ENCODE results near the gene SURF2. TPM values are rescaled to one million over a fixed set of nuclear protein-coding genes. Genes with fewer than 3 reads are reported as not detected.

Gene SURF2
- polyA plus RNA-seq, 3 donors = 17.5 to 24.7 (median 17.6) TPM

DNA sequence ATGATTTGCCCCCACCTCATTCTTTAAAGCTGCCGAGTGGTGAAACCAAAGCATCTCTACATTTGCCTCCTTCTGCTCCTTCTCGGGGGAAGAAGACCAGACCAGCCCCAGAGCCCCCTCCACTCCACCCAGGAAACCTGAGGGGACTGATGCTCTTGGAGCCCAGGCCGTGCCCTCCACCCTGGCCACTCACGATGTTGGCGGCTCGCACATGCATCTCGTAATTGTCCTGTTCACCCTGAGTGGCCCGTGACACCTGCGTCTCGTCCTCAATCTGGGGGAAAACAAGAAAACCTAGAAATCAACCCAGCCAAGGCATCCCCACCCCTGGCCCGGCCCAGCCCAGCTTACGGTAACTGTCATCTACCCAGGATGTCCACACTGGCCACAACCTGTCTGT, 11.4 kb upstream of the SURF2 start:
- Histone ChIP-seq H2AFZ (ENCODE audit: insufficient read depth, low read depth, low read length, poor library complexity, severe bottlenecking) (no peak overlapping the region), H3K36me3 (replicated peaks in 1 of 2; ENCODE audit: control insufficient read depth in 1 of 2, insufficient read depth in 2 of 2, low read length in 2 of 2) (peaks cover 48 to 53% of the 10 kb centered on the region in 2 donors), H3K9ac (ENCODE audit: insufficient read depth, low read length, poor library complexity, severe bottlenecking) (no peak overlapping the region), H3K27me3 (ENCODE audit: control insufficient read depth in 2 of 2, insufficient read depth in 2 of 2, low read length in 2 of 2) (no peaks in the 10 kb centered on the region), H3K4me1 (ENCODE audit: control insufficient read depth in 1 of 2, insufficient read depth in 2 of 2, low read length in 2 of 2) (peaks cover 52 to 61% of the 10 kb centered on the region in 2 donors), H3K9me3 (replicated peaks in 1 of 2; ENCODE audit: control insufficient read depth in 1 of 2, insufficient read depth in 1 of 2, low read length in 2 of 2) (no peaks in the 10 kb centered on the region), H3K4me2 (replicated peaks; ENCODE audit: extremely low read depth, low read length, poor library complexity, severe bottlenecking) (no peak overlapping the region), H3K4me3 (replicated peaks in 1 of 3; ENCODE audit: low read depth in 2 of 3, low read length in 3 of 3) (no peak overlapping the region), H4K20me1 (ENCODE audit: insufficient read depth, low read length) (peaks cover 32% of the 10 kb centered on the region), H3K27ac (ENCODE audit: low read depth in 1 of 2, low read length in 2 of 2) (no peak overlapping the region), H3K79me2 (ENCODE audit: insufficient read depth, low read length) (peaks cover 51% of the 10 kb centered on the region)
- Mint-ChIP-seq H3K9me3 (peaks cover 0 to 6% (median 0%) of the 10 kb centered on the region in 7 donors), H3K36me3 (peaks cover 51 to 67% of the 10 kb centered on the region in 2 donors), H3K4me1 (peaks cover 53% of the 10 kb centered on the region), H3K27ac (no peak overlapping the region), H3K4me3 (no peak overlapping the region), H3K27me3 (ENCODE audit: low read depth in 3 of 3) (no peaks in the 10 kb centered on the region)
- no peak for DNase-seq
- intact Hi-C loops (cut with micrococcal nuclease) = loop anchor here in 1 of 2 donors (5.0 kb wide), 1 partner anchor 313 kb away; the partner anchor contains the start of gene GTF3C5
- TF ChIP-seq, protein P1, sequence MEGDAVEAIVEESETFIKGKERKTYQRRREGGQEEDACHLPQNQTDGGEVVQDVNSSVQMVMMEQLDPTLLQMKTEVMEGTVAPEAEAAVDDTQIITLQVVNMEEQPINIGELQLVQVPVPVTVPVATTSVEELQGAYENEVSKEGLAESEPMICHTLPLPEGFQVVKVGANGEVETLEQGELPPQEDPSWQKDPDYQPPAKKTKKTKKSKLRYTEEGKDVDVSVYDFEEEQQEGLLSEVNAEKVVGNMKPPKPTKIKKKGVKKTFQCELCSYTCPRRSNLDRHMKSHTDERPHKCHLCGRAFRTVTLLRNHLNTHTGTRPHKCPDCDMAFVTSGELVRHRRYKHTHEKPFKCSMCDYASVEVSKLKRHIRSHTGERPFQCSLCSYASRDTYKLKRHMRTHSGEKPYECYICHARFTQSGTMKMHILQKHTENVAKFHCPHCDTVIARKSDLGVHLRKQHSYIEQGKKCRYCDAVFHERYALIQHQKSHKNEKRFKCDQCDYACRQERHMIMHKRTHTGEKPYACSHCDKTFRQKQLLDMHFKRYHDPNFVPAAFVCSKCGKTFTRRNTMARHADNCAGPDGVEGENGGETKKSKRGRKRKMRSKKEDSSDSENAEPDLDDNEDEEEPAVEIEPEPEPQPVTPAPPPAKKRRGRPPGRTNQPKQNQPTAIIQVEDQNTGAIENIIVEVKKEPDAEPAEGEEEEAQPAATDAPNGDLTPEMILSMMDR (IDR thresholded peaks at IDR 0.05) = no peak
- 98% methylated on average over 12 of the region's 12 CpGs for WGBS (ENCODE audit: insufficient coverage)

DNA sequence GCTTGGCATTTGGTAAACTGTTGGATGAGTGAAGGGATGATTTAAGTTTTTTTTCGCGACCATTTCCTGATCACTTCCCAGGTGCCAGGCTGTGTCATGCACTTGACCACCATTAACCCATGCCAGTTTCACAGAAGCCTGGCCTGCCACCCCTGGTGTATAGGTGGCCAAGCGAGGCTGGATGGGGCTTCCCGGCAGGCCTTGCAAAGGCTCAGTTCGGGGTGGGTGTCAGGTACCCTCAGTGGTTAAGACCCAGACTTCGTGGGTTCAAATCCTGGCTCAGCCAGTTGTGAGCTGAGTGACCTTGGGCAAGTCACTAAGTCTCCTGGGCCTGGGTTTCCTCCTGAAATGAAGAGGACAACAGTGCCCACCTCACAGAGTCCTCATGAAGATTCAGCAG, 10.8 kb upstream of the SURF2 start:
- Histone ChIP-seq H2AFZ (ENCODE audit: insufficient read depth, low read depth, low read length, poor library complexity, severe bottlenecking) (no peak overlapping the region), H3K4me1 (ENCODE audit: control insufficient read depth in 1 of 2, insufficient read depth in 2 of 2, low read length in 2 of 2) (peaks cover 46 to 55% of the 10 kb centered on the region in 2 donors), H3K36me3 (replicated peaks in 1 of 2; ENCODE audit: control insufficient read depth in 1 of 2, insufficient read depth in 2 of 2, low read length in 2 of 2) (peaks cover 55 to 59% of the 10 kb centered on the region in 2 donors), H3K4me3 (replicated peaks in 1 of 3; ENCODE audit: low read depth in 2 of 3, low read length in 3 of 3) (no peak overlapping the region), H3K27me3 (ENCODE audit: control insufficient read depth in 2 of 2, insufficient read depth in 2 of 2, low read length in 2 of 2) (no peaks in the 10 kb centered on the region), H3K9me3 (replicated peaks in 1 of 2; ENCODE audit: control insufficient read depth in 1 of 2, insufficient read depth in 1 of 2, low read length in 2 of 2) (no peaks in the 10 kb centered on the region), H3K79me2 (ENCODE audit: insufficient read depth, low read length) (peaks cover 51% of the 10 kb centered on the region), H3K4me2 (replicated peaks; ENCODE audit: extremely low read depth, low read length, poor library complexity, severe bottlenecking) (no peak overlapping the region), H3K27ac (ENCODE audit: low read depth in 1 of 2, low read length in 2 of 2) (no peak overlapping the region), H4K20me1 (ENCODE audit: insufficient read depth, low read length) (peaks cover 38% of the 10 kb centered on the region), H3K9ac (ENCODE audit: insufficient read depth, low read length, poor library complexity, severe bottlenecking) (no peak overlapping the region)
- H3K27me3 Mint-ChIP-seq (ENCODE audit: low read depth in 3 of 3) = no peaks in the 10 kb centered on the region
- 95% methylated on average over 4 of the region's 6 CpGs for WGBS (ENCODE audit: insufficient coverage)
- peaks cover 0 to 6% (median 0%) of the 10 kb centered on the region in 7 donors for H3K9me3 Mint-ChIP-seq
- DNase-seq = no peak
- H3K4me3 Mint-ChIP-seq = no peak overlapping the region
- H3K36me3 Mint-ChIP-seq = peaks cover 57 to 69% of the 10 kb centered on the region in 2 donors
- peaks cover 49% of the 10 kb centered on the region for H3K4me1 Mint-ChIP-seq
- TF ChIP-seq, protein P1 (IDR thresholded peaks at IDR 0.05) = no peak
- intact Hi-C loops (cut with micrococcal nuclease) = no loop called here
- peak overlapping the region in 1 of 7 donors; percentile 45 for H3K27ac Mint-ChIP-seq
